ENCODE measurements around the gene FAIM. TPM values are rescaled to one million over a fixed set of nuclear protein-coding genes. Genes with fewer than 3 reads are reported as not detected.

FAIM gene
- total and polyA plus RNA-seq, 2 of the 8 experiments (the other 6 are each of a cell fraction or from before 2014, with no cell fraction given), result 1.2 to 7.1 TPM

- H3K79me2 ChIP-seq (ENCODE audit: control insufficient read depth in 1 of 2, insufficient read depth in 2 of 2, low read length in 2 of 2), result no peaks in the 10 kb centered on the region
- no peak for TF ChIP-seq NANOG (IDR thresholded peaks at IDR 0.05; ENCODE audit: insufficient read depth, low read depth, low read length, poor library complexity, severe bottlenecking)
- no peak overlapping the region for H2BK120ac ChIP-seq (replicated peaks; ENCODE audit: low read depth, low read length)
- no peak overlapping the region for H2BK5ac ChIP-seq (ENCODE audit: low read depth, low read length)
- H3K4me1 ChIP-seq (replicated peaks in 1 of 4; ENCODE audit: control insufficient read depth in 3 of 4, insufficient read depth in 4 of 4, low read length in 3 of 4), result no peaks in the 10 kb centered on the region
- H3K23ac ChIP-seq (ENCODE audit: insufficient read length), result no peak overlapping the region
- 84% methylated on average over 1 of the region's 1 CpG; no CpG with 5 or more reads in 1 of the 2 experiments for WGBS, 2 experiments (ENCODE audit: extremely low coverage in 1 of 2, insufficient coverage in 1 of 2, insufficient read length in 1 of 2, insufficient replicate concordance in 2 of 2, low coverage in 1 of 2, low lambda C conversion rate in 2 of 2, missing lambda C conversion rate in 1 of 2)
- H3K27ac ChIP-seq (ENCODE audit: low read depth, low read length), result no peak overlapping the region
- peaks cover 0 to 15% (median 8%) of the 10 kb centered on the region in 4 experiments; a peak in 5 of 8 replicates for H3K36me3 ChIP-seq (ENCODE audit: control insufficient read depth in 2 of 4, insufficient read depth in 4 of 4, low read length in 3 of 4)
- no peaks in the 10 kb centered on the region for H3K27me3 ChIP-seq (replicated peaks in 1 of 4; ENCODE audit: control insufficient read depth in 3 of 4, extremely low read depth in 1 of 4, insufficient read depth in 3 of 4, low read length in 3 of 4)
- no peak overlapping the region for H3K4ac ChIP-seq (replicated peaks; ENCODE audit: insufficient read length, low read depth, low read length)
- H3K4me2 ChIP-seq (ENCODE audit: insufficient read depth in 1 of 2, low read depth in 2 of 2, low read length in 2 of 2), result no peak overlapping the region
- no peak overlapping the region for H4K5ac ChIP-seq (ENCODE audit: insufficient read length, low read depth, low read length)
- H3K14ac ChIP-seq (ENCODE audit: insufficient read length), result no peak overlapping the region
- H2BK20ac ChIP-seq (ENCODE audit: low read length), result no peak overlapping the region
- CTCF ChIA-PET (ENCODE audit: partially characterized antibody), result interaction anchor here (0.6 to 4.2 kb wide), 6 partner anchors 14 to 268 kb away, joined by 3 to 24 read pairs (median 4); no protein-coding TSS in a partner anchor
- no peak overlapping the region for H2BK15ac ChIP-seq (ENCODE audit: low read length)
- no peak overlapping the region for H3K4me3 ChIP-seq (ENCODE audit: extremely low read depth in 1 of 4, insufficient read depth in 2 of 4, low read depth in 3 of 4, low read length in 4 of 4)
- H3K56ac ChIP-seq (replicated peaks; ENCODE audit: insufficient read length, low read depth, low read length), result no peak overlapping the region
- H3K9me3 ChIP-seq (ENCODE audit: insufficient read depth in 2 of 2, low read depth in 1 of 2, low read length in 1 of 2), result no peaks in the 10 kb centered on the region
- H3K23me2 ChIP-seq (ENCODE audit: low read depth, low read length), result no peaks in the 10 kb centered on the region
- no peak overlapping the region for H2AK5ac ChIP-seq (ENCODE audit: low read depth, low read length)
- H4K91ac ChIP-seq (replicated peaks; ENCODE audit: insufficient read length, low read length), result no peak overlapping the region
- H4K8ac ChIP-seq (ENCODE audit: extremely low read depth, insufficient read depth, low read length), result no peak overlapping the region
- no peak overlapping the region for H2BK12ac ChIP-seq (ENCODE audit: low read depth, low read length)
- POLR2A ChIA-PET (ENCODE audit: partially characterized antibody), result no interaction called here
- no peak overlapping the region for H3K9ac ChIP-seq (replicated peaks in 1 of 4; ENCODE audit: extremely low read depth in 1 of 4, low read depth in 3 of 4, low read length in 3 of 4)
- FAIRE-seq (no peak), DNase-seq (ENCODE audit: low read depth in 1 of 2, low spot score in 2 of 2) (no peak)
- H4K20me1 ChIP-seq (replicated peaks in 1 of 2; ENCODE audit: control insufficient read depth in 1 of 2, insufficient read depth in 2 of 2, low read length in 2 of 2), result no peaks in the 10 kb centered on the region
- no peak overlapping the region for H3K18ac ChIP-seq (ENCODE audit: extremely low read depth, low read length)
- no peaks in the 10 kb centered on the region for H3K79me1 ChIP-seq (ENCODE audit: low read depth, low read length)
- H2AFZ ChIP-seq (ENCODE audit: low read length), result no peak overlapping the region
These were observed 59.5 kb downstream of the FAIM start for GRCh38 chr3:138668107-138668506.
